ENCODE measurements around the gene PRRG3. TPM values are rescaled to one million over a fixed set of nuclear protein-coding genes. Genes with fewer than 3 reads are reported as not detected.

PRRG3 gene
- total and polyA plus RNA-seq, 2 of the 4 experiments (the other 2 are of a cell fraction) = not detected

DNA sequence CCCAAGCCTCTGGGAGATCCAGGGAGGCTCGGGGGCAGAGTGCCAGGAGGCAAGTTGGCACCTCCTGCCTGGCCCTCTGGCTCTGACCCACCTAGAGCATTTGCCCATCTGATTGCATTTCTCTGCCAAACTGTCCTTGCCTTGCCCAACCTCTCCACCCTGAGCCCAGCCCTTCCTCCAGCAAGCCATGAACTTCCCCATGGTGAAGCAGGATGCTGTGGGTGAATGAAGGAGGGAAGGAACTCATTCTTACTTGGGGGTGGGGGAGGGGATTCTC lies 30.0 kb downstream of the PRRG3 start:
- H3K4me2 ChIP-seq (ENCODE audit: low read depth, low read length) = no peak overlapping the region
- no peak for ATAC-seq (ENCODE audit: low read depth)
- in situ Hi-C loops (cut with MboI; ENCODE audit: low sequenced_read_pairs) = no loop called here
- no peaks in the 10 kb centered on the region for H4K20me1 ChIP-seq (ENCODE audit: insufficient read depth, low read length)
- DNase-seq = no peak
- H3K27ac ChIP-seq (ENCODE audit: insufficient read depth, low read length) = no peak overlapping the region
- H3K56ac ChIP-seq (ENCODE audit: extremely low read depth, insufficient read depth, low read length) = no peak overlapping the region
- no peak overlapping the region for H2AFZ ChIP-seq (replicated peaks; ENCODE audit: low read length, poor library complexity)
- no peak overlapping the region for H2BK5ac ChIP-seq (ENCODE audit: low read depth, low read length, poor library complexity, severe bottlenecking)
- H3K9me3 ChIP-seq (ENCODE audit: control insufficient read depth, insufficient read depth, low read length) = no peaks in the 10 kb centered on the region; the same call in 1 of the 2 replicates
- no peak overlapping the region for H3K4ac ChIP-seq (ENCODE audit: low read depth, low read length)
- no peaks in the 10 kb centered on the region for H3K36me3 ChIP-seq (ENCODE audit: control insufficient read depth, insufficient read depth, low read length)
- no peak overlapping the region for H3K18ac ChIP-seq (ENCODE audit: low read depth, low read length)
- POLR2A ChIA-PET (ENCODE audit: unreplicated experiment) = no interaction called here
- no peak overlapping the region for H4K5ac ChIP-seq (ENCODE audit: low read depth, low read length)
- no peak overlapping the region for H2AK5ac ChIP-seq (ENCODE audit: low read depth, low read length)
- no peaks in the 10 kb centered on the region for H3K27me3 ChIP-seq (ENCODE audit: control insufficient read depth, insufficient read depth, low read length)
- BruUV-seq (replicated peaks) = no TSS peak
- no peak overlapping the region for H3K14ac ChIP-seq (replicated peaks; ENCODE audit: low read depth, low read length)
- intact Hi-C loops (cut with micrococcal nuclease) = no loop called here
- no peaks in the 10 kb centered on the region for H3K9me1 ChIP-seq (ENCODE audit: insufficient read depth, low read length)
- no peak overlapping the region for H2BK120ac ChIP-seq (ENCODE audit: low read depth, low read length)
- no peak overlapping the region for H2BK15ac ChIP-seq (ENCODE audit: low read depth, low read length)
- H3K4me1 ChIP-seq (ENCODE audit: control insufficient read depth, insufficient read depth, low read length) = no peaks in the 10 kb centered on the region
- no peak overlapping the region for H2BK20ac ChIP-seq (ENCODE audit: low read depth, low read length)
- no peak for TF ChIP-seq RAD21 (IDR thresholded peaks at IDR 0.05; ENCODE audit: low read length)
- H3K4me3 ChIP-seq (ENCODE audit: insufficient read depth, low read depth, low read length) = no peak overlapping the region
- CTCF ChIA-PET = no interaction called here
- dilution Hi-C loops (cut with HindIII; ENCODE audit: low sequenced_read_pairs, unreplicated experiment) = no loop called here
- H3K23ac ChIP-seq (ENCODE audit: low read depth, low read length) = no peak overlapping the region
- H4K8ac ChIP-seq (ENCODE audit: low read depth in 2 of 2, low read length in 2 of 2) = no peak overlapping the region
- no peak overlapping the region for H2AK9ac ChIP-seq (replicated peaks; ENCODE audit: low read depth, low read length, poor library complexity)
- no CpG with 5 or more reads among the region's 1 CpG for WGBS, 2 experiments (ENCODE audit: extremely low coverage in 2 of 2, insufficient read length in 1 of 2)
- H3K9ac ChIP-seq (ENCODE audit: low read depth, low read length) = no peak overlapping the region
- no peaks in the 10 kb centered on the region for H3K79me1 ChIP-seq (ENCODE audit: low read depth in 1 of 2, low read length in 2 of 2)
- no peak overlapping the region for H4K91ac ChIP-seq (ENCODE audit: insufficient read depth, low read depth, low read length)
